ENCODE data around the gene ARID3C.

DNA sequence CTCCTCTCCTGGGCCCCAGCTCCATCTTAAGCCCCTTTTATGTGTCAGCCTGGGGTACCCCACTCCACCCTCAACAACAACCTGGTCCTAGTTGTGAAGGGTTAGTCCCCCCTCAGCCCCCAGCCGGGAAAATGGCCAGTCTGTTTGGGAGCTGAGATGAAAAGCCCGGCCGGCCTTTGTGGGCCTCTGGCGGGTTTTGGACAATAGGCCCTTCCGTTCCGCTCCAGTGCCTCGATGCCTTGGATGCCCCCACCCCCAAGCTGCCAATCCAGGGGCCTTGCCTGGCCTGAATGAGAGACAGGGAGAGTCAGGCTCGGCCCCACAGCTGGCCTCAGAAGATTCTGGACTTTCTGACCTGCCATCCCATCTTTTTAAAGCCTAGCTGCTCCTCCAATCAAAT is 48.5 kb downstream of the ARID3C start:
- TF ChIP-seq CTCF (IDR thresholded peaks at IDR 0.05) (no peak), POLR2A (IDR thresholded peaks at IDR 0.05) (no peak)
